WTC11 (cell line): ENCODE measurements around the gene ATP2B3.

Experiments
- E2F5 ChIP-seq: sonication (generic); formaldehyde crosslinking; IDR thresholded peaks from 2 replicates; pipeline ENCODE4 v1.8.1; 2022; ENCODE audit warnings: mild to moderate bottlenecking, moderate library complexity, missing genetic modification reagents
- FOXK1 ChIP-seq: sonication (generic); formaldehyde crosslinking; IDR thresholded peaks from 2 replicates; pipeline ENCODE4 v1.8.0; 2022; ENCODE audit warnings: mild to moderate bottlenecking, moderate library complexity, missing genetic modification reagents
- TF ChIP-seq, protein P1 (sequence below): fragments of 200-600 bp; IDR thresholded peaks from 2 replicates; pipeline ENCODE4 v1.8.0; 2022; ENCODE audit warnings: antibody characterized with exemption
- TF ChIP-seq, protein P2 (sequence below): sonication (generic); formaldehyde crosslinking; IDR thresholded peaks from 2 replicates; pipeline ENCODE4 v1.8.0; 2022; ENCODE audit warnings: mild to moderate bottlenecking, missing genetic modification reagents
- TF ChIP-seq, protein P3 (sequence below): sonication (generic); formaldehyde crosslinking; IDR thresholded peaks from 2 replicates; pipeline ENCODE4 v1.8.1; 2022; ENCODE audit warnings: low read depth, missing genetic modification reagents, borderline replicate concordance

- TF ChIP-seq FOXK1 (CRISPR knock-in tag) (no peak), E2F5 (CRISPR knock-in tag) (no peak)
- TF ChIP-seq, protein P1, sequence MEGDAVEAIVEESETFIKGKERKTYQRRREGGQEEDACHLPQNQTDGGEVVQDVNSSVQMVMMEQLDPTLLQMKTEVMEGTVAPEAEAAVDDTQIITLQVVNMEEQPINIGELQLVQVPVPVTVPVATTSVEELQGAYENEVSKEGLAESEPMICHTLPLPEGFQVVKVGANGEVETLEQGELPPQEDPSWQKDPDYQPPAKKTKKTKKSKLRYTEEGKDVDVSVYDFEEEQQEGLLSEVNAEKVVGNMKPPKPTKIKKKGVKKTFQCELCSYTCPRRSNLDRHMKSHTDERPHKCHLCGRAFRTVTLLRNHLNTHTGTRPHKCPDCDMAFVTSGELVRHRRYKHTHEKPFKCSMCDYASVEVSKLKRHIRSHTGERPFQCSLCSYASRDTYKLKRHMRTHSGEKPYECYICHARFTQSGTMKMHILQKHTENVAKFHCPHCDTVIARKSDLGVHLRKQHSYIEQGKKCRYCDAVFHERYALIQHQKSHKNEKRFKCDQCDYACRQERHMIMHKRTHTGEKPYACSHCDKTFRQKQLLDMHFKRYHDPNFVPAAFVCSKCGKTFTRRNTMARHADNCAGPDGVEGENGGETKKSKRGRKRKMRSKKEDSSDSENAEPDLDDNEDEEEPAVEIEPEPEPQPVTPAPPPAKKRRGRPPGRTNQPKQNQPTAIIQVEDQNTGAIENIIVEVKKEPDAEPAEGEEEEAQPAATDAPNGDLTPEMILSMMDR = no peak
- TF ChIP-seq, protein P2, sequence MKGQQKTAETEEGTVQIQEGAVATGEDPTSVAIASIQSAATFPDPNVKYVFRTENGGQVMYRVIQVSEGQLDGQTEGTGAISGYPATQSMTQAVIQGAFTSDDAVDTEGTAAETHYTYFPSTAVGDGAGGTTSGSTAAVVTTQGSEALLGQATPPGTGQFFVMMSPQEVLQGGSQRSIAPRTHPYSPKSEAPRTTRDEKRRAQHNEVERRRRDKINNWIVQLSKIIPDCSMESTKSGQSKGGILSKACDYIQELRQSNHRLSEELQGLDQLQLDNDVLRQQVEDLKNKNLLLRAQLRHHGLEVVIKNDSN (CRISPR knock-in tag) = no peak
- TF ChIP-seq, protein P3, sequence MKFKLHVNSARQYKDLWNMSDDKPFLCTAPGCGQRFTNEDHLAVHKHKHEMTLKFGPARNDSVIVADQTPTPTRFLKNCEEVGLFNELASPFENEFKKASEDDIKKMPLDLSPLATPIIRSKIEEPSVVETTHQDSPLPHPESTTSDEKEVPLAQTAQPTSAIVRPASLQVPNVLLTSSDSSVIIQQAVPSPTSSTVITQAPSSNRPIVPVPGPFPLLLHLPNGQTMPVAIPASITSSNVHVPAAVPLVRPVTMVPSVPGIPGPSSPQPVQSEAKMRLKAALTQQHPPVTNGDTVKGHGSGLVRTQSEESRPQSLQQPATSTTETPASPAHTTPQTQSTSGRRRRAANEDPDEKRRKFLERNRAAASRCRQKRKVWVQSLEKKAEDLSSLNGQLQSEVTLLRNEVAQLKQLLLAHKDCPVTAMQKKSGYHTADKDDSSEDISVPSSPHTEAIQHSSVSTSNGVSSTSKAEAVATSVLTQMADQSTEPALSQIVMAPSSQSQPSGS (CRISPR knock-in tag) = no peak
These were observed 21.4 kb upstream of the ATP2B3 start for GRCh38 chrX:153495903-153496589.
